Cardiac septum (tissue), 1 donor: Measurements from ENCODE around the gene CALHM2. TPM values are rescaled to one million over a fixed set of nuclear protein-coding genes. Genes with fewer than 3 reads are reported as not detected.
"Not testable (repeated sequence)": the region's sequence is repeated elsewhere in the genome, so short reads cannot be mapped to it uniquely, and the experiment has no call there.

Experiments used
- DNase-seq: peaks from one replicate; pipeline ENCODE4 v3.0.0-alpha.2; 2020; ENCODE audit warnings: low spot score
- intact Hi-C: fragments of 100-400 bp; cut with DNase I; formaldehyde crosslinking; loops from one replicate; pipeline ENCODE4 v1.14.0; 2022
- total RNA-seq: library from RNA; stranded (reverse); fragmentation: NEBNext Ultra II Directional; extraction: Animal tissue kit (Norgen Biotek cat#: 25700); gene quantifications from one replicate; pipeline ENCODE4 v1.2.1, GENCODE V29; 2021
- donor health status: DM: no; HTN: no; CAD: no.

CALHM2 gene
- total RNA-seq, 1 donor from 2014 or later, result 12.7 TPM

DNA sequence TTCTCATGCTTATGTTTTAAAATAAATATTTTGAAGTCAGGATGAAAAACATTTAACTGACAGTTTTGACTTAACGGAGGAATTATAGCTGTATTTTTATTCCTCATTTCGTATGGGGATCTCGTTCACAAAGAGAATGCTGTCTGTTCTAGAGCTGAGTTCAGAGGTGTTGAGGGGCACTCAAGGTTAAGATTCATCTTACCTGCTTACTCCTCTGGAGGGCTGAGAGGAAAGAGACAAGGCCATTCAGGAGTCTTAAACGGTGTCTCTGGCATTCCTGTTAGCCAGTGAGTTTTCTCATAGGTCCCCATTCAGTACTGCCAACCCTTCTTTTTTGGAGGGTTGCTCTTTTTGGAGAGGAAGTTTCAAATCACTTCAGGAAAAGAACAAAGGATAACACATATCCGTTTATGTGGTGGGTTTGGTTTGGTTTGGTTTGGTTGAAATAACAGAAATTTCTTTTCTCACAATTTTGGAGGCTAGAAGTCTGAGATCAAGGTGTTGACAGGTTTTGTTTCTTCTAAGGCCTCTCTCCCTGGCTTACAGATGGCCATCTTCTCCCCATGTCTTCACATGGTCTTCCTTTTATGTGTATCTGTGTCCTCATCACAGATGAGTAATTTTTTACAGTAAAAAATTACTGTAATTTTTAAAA lies 23.1 kb downstream of the CALHM2 start:
- DNase-seq, result no peak
- intact Hi-C loops, result no loop called here

DNA sequence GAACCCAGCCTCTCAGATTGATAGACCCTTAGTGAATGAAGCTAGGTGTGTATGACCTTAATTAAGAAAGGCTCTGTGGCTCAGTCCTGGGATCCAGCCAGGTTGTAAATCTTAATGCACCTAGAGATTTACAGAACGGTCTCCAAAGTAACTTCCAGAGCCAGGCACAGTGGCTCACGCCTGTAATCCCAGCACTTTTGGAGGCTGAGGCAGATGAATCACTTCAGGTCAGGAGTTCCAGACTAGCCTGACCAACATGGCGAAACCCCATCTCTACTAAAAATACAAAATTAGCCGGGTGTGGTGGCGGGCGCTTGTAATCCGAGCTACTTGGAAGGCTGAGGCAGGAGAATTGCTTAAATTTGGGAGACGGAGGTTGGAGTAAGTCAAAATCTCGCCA lies 24.3 kb downstream of the CALHM2 start:
- no peak for DNase-seq
- intact Hi-C loops, result no loop called here

DNA sequence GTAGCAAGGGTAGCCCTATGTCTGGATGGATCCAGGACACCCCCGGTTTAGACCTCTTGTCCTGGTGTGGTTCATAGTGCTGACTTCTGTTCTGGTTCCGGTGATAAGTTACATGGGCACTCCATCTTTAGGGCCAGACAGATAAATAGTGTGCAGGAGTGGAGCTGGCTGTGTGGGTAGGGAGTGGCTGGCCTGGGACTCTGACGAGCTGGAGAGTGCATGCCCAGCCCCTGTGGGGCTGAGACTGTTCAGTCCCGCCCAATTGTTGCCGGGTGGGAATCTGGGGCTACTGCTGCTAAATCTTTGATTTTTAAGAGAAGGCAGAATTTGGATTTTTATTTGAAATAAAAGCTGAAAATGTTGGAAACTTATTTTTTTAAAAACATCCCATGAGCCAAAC lies 28.4 kb downstream of the CALHM2 start:
- intact Hi-C loops, result no loop called here
- DNase-seq, result no peak

DNA sequence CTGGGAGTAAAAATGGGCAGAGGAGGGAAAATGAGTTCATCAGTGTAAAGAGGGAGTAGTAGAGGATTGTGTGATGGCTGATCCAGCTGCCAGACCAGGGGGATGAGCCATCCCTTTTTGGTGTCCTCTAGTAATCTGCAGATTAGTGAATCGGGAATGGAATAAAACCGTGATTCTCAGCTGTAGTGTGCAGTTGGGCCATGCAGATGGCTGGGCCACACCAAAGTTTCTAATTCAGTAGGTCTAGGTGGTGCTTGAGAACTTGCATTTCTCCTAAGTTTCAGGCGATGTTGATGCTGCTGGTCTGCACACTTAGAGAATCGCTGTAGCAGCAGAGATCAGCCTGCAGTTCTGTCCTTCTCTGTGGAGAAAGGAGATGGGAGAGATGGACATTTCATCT lies 33.1 kb downstream of the CALHM2 start:
- intact Hi-C loops, result loop anchor here (5.0 kb wide), 1 partner anchor 173 kb away; no protein-coding TSS in a partner anchor
- DNase-seq, result no peak

- intact Hi-C loops, result loop anchor here (2.0 to 5.0 kb wide), 2 partner anchors 63 to 175 kb away; no protein-coding TSS in a partner anchor
- no peak for DNase-seq
Observed at GRCh38 chr10:103417601-103418000, 34.6 kb downstream of the CALHM2 start.

- intact Hi-C loops, result loop anchor here (2.0 to 5.0 kb wide), 2 partner anchors 64 to 175 kb away; no protein-coding TSS in a partner anchor
Observed at GRCh38 chr10:103417148-103417469, 35.1 kb downstream of the CALHM2 start.

DNA sequence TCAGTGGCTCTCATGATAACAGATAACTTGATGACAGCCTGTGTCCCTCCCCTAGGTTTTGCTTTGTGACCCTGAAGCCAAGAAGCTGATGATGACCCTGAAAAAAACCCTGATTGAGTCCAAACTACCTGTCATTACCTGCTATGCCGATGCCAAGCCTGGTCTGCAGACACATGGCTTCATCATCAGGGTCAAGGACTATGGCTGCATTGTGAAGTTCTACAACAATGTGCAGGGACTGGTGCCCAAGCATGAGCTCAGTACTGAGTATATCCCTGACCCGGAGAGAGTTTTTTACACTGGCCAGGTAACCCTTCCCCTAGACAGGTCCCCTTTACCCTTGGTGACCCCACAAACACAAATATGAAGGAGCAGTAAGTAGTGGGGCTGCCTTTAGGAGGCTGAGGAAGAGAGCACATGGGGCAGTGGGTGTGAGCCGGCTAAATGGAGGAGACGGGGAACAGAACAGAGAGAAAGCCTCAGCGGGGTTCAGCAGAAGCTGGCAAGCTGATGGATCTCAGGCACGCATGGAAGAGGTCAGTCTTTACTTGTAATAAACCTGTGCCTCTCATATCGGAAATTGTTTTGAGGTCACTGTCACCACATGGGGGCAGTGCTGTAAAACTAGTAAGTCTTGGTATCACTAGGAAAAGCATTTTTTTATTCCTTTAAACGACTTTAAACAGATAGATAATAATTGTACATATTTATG lies 35.6 kb downstream of the CALHM2 start:
- intact Hi-C loops, result loop anchor here (2.0 to 5.0 kb wide), 2 partner anchors 64 to 176 kb away; no protein-coding TSS in a partner anchor
- DNase-seq, result no peak

More at GRCh38 chr10:103417148-103417469, 35.1 kb downstream of the CALHM2 start:
- not testable (repeated sequence) for DNase-seq

GRCh38 chr10:103415581-103415980 lies 36.6 kb downstream of the CALHM2 start:
- DNase-seq, result no peak
- intact Hi-C loops, result loop anchor here (5.0 kb wide), 1 partner anchor 177 kb away; no protein-coding TSS in a partner anchor

GRCh38 chr10:103413564-103413963 lies 38.6 kb downstream of the CALHM2 start:
- DNase-seq, result no peak
- intact Hi-C loops, result no loop called here

DNA sequence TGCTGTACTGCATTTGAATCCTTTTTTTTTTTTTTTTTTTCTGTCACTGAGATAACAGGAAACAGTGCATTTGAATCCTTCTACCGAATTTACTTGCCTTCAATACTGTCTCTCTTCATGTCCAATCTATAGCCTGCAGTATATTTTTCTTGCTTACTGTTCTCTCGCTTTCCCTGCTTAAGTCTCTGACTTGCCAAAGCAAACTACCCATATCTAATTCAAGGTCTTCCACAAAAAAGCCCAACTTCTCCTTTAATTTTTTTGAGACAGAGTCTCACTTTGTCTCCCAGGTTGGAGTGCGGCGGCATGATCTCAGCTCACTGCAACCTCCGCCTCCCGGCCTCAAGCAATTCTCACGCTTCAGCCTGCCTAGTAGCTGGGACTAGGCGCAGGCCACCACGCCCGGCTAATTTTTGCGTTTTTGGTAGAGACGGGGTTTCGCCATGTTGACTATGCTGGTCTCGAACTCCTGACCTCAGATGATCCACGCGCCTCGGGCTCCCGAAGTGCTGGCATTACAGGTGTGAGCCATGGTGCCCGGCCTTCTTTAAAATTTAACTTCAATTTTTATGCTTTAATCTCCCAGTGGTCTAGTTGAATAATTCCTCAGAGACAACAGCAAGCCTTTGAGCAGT lies 54.9 kb downstream of the CALHM2 start:
- DNase-seq, result no peak
- intact Hi-C loops, result loop anchor here (2.0 kb wide), 1 partner anchor 29 kb away; no protein-coding TSS in a partner anchor

DNA sequence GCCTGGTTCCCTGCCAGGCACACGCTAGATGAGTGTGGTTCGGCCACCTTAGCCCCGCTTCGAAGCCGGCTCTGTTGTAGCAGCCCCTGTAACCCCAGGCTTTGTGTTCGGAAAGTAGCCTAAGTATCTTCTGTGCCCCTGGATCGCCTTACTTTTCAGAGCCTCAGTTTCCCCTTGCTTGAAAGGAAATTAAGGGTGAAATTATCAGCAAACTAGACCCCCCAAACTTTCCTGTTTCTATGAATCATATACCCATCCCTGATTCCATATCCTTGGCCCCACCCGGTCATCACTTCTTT lies 55.4 kb downstream of the CALHM2 start:
- intact Hi-C loops, result loop anchor here (2.0 kb wide), 1 partner anchor 28 kb away; no protein-coding TSS in a partner anchor

More for the DNA sequence above, 55.4 kb downstream of the CALHM2 start:
- no peak for DNase-seq

Other genes with a start within 250 kb of the CALHM2 start
- not detected for gene RPEL1, start 206.5 kb downstream of the CALHM2 start, total RNA-seq
- gene INA, start 175.2 kb downstream of the CALHM2 start, total RNA-seq, result 0.08 TPM
- 6.3 TPM for gene PCGF6, start 101.2 kb downstream of the CALHM2 start, total RNA-seq
- 1.4 TPM for gene TAF5, start 84.4 kb downstream of the CALHM2 start, total RNA-seq
- 958 TPM for gene ATP5MK, start 55.9 kb downstream of the CALHM2 start, total RNA-seq
- 15.5 TPM for gene PDCD11, start 55.7 kb downstream of the CALHM2 start, total RNA-seq
- gene CALHM1, start 6.5 kb upstream of the CALHM2 start, total RNA-seq, result not detected
- not detected for gene CALHM3, start 26.9 kb upstream of the CALHM2 start, total RNA-seq
- gene NEURL1, start 41.3 kb upstream of the CALHM2 start, total RNA-seq, result 0.54 TPM